Head of caudate nucleus (tissue), 42 donors: Measurements from ENCODE around the gene RITA1.
"Not testable (repeated sequence)": the region's sequence is repeated elsewhere in the genome, so short reads cannot be mapped to it uniquely, and the experiment has no call there.

Experiments
- DNase-seq, 42 donors: peaks; one replicate each; pipeline versions ENCODE4 v3.0.0 to v3.0.0-alpha.2; 2020 to 2021; ENCODE audit warnings: mixed read lengths in 7 of 42
- intact Hi-C: fragments of 100-400 bp; cut with DNase I; formaldehyde crosslinking; loops from one replicate; pipeline ENCODE4 v1.15.0; 2022

The RITA1 gene

GRCh38 chr12:113185180-113186032 lies at the start of gene RITA1, which contains the start of gene DDX54:
TSS of gene RITA1 (plus strand) at chr12:113185721. CDS start at chr12:113186747, 1,026 bp downstream.
TSS of gene DDX54 (minus strand) at chr12:113185478. CDS start at chr12:113185451, 27 bp downstream.
- intact Hi-C loops: no loop called here

GRCh38 chr12:113136128-113136989 lies 49.2 kb upstream of the RITA1 start:
- intact Hi-C loops: no loop called here

More at GRCh38 chr12:113185180-113186032, at the start of gene RITA1, which contains the start of gene DDX54:
- peak; percentile 25 to 92 (median 80) for DNase-seq

GRCh38 chr12:113136990-113137511 lies 48.5 kb upstream of the RITA1 start:
- DNase-seq: no peak
- intact Hi-C loops: no loop called here

More at GRCh38 chr12:113136128-113136989, 49.2 kb upstream of the RITA1 start:
- DNase-seq: peak in 38 of 42 donors; percentile 33 to 92 (median 77)

- no peak for DNase-seq
- intact Hi-C loops: no loop called here
Measured at GRCh38 chr12:113137861-113138783, 47.4 kb upstream of the RITA1 start.

GRCh38 chr12:113138826-113139225 lies 46.7 kb upstream of the RITA1 start:
- no peak for DNase-seq
- intact Hi-C loops: no loop called here

- intact Hi-C loops: no loop called here
Measured at GRCh38 chr12:113140706-113141105, 44.8 kb upstream of the RITA1 start.

GRCh38 chr12:113141716-113142115 lies 43.8 kb upstream of the RITA1 start:
- intact Hi-C loops, DNase-seq: not testable (repeated sequence)

More at GRCh38 chr12:113140706-113141105, 44.8 kb upstream of the RITA1 start:
- no peak for DNase-seq

- DNase-seq: peak; percentile 78 to 97 (median 92)
- intact Hi-C loops: no loop called here
Measured at GRCh38 chr12:113142173-113142885, 43.2 kb upstream of the RITA1 start.

GRCh38 chr12:113142886-113143332 lies 42.6 kb upstream of the RITA1 start:
- DNase-seq: peak in 1 of 42 donors; percentile 44
- intact Hi-C loops: no loop called here

GRCh38 chr12:113143959-113144358 lies 41.6 kb upstream of the RITA1 start:
- no peak for DNase-seq
- intact Hi-C loops: no loop called here

GRCh38 chr12:113144806-113145205 lies 40.7 kb upstream of the RITA1 start:
- intact Hi-C loops: no loop called here
- no peak for DNase-seq

- DNase-seq: no peak
- intact Hi-C loops: no loop called here
Measured at GRCh38 chr12:113145720-113146551, 39.6 kb upstream of the RITA1 start.

- intact Hi-C loops: no loop called here
- no peak for DNase-seq
Measured at GRCh38 chr12:113146999-113147398, 38.5 kb upstream of the RITA1 start.

- intact Hi-C loops: no loop called here
- peak; percentile 62 to 89 (median 78) for DNase-seq
Measured at GRCh38 chr12:113149361-113150150, 36.0 kb upstream of the RITA1 start, which contains the start of gene CFAP73. TSS of gene CFAP73 (plus strand) at chr12:113149724. CDS start at chr12:113149858, 134 bp downstream.

GRCh38 chr12:113151655-113152054 lies 33.9 kb upstream of the RITA1 start:
- DNase-seq: no peak
- intact Hi-C loops: loop anchor here (2.0 kb wide), 1 partner anchor 103 kb away; no protein-coding TSS in a partner anchor
